ENCODE data around the gene SH3YL1.

SH3YL1 gene, protein sequence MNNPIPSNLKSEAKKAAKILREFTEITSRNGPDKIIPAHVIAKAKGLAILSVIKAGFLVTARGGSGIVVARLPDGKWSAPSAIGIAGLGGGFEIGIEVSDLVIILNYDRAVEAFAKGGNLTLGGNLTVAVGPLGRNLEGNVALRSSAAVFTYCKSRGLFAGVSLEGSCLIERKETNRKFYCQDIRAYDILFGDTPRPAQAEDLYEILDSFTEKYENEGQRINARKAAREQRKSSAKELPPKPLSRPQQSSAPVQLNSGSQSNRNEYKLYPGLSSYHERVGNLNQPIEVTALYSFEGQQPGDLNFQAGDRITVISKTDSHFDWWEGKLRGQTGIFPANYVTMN

DNA sequence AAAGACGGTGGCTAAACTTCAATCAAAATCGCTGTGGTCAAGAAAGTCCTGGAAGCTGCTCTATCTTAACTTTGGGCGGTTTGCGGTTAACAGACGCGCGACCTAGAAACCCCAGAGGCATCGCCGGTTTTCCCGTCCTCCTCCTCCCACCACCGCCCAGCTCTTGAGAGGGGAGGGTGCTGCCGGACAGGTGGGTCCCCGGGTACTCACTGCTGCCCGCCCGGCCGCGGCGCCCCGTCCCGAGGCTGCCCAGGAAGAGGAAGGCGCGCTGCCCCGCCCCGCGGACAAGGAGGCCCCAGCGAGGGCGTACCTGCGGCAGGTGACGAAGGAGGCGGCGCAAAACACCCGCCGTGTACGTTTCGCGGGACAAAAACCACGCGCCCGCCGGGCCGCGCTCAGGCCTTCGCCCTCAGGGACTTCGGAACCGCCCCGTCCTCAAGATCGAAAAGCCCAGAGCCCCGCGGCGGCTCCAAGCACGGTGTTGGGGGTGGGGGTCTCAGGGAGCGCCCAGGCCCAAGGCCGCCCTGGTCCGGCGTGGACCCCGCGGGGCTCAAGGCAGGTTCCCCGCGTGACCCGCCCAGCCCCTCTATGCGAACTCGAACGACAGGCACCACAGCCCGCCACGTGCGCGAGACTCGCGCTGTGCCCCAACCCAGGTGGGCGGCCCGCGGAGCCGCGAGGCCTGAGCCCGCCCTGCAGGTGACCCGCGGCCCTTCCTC lies at the start of gene SH3YL1:
Gene SH3YL1, minus strand, starts transcription at position 259 of the 719 bp plus-strand sequence. Its CDS starts 48 bp downstream, at position 211.
- DNase-seq, result no peak

DNA sequence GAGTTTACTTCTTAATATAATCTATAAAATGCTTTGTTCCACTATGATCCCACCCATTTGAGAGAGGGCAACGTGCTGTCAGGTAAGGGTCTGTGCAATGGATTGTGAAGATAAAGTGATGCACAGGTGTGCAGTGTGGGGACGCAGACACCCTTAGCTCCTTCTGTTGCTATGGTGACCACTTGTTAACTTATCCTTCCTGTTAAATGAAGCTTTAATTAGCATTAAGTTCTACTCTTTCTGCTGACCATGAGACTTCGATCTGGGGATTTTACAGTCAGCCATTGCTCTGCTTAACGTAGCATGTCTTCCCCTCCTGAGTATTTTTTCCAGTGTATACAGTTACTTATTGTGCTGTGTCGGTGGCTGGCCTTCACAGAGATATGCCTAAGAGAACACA lies 47.2 kb upstream of the SH3YL1 start:
- no peak for DNase-seq

DNA sequence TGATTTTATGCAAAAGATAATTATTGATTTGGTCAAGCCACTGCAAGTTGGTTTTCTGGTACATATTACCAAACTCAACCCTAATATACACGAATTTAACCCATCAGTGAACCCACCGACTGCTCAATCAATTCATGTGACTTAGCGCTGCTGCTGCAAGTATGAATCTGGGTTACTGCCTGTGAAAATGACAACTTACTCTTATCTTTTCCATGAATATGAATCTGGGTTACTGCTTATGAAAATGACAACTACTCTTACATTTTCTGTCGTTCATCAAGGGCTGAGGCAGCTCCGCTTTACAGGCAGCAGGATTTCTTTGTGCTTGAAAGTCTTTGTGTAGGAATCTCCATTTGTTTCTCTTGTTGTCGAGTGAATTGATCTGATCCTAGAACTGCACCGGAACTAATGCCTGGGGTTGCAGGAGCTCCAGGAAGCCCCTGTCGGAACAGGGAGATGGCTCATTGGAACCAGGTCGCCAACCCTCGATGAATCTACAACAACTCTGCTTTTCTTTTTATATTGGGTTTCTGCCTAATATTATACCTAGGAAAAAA lies 46.2 kb upstream of the SH3YL1 start:
- DNase-seq, result no peak

DNA sequence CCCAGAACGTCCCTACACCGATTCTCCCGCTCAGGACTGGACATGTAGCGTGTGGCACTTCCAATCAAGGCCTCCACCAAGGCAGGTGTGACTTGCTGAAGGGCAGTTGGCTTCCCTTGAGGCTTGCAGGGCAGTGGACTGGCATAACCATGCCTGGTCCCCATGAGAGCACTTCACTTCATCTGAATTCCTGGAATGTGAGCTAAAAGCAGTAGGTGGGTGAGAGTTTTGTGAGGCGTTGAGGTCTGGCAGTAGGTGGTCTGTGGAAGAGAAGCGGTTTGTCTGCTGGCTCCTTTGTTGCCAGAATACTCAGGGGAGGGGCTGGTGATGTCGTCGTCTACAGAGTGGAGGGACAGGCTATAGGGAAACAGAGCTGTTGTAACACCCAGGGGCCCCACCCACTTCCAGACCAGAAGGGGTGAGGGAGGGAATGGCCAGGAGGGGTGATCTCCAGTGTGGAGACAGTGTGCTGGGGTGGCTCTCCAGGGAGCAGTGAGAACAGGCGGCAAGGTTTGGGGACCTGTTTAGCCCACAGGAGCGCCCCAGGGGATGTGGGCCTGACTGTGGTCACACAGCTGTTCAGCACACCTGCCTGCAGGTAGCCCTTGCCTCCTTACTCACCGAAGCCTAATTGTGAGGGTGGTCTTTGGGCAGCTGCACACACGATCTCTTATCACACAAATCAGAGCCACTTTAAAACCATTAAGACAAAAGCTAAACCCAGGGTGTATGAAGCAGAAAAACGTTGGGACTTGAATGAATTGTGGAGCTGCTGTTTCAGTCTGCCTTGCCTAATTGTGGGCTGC lies 45.5 kb upstream of the SH3YL1 start:
- no peak for DNase-seq

DNA sequence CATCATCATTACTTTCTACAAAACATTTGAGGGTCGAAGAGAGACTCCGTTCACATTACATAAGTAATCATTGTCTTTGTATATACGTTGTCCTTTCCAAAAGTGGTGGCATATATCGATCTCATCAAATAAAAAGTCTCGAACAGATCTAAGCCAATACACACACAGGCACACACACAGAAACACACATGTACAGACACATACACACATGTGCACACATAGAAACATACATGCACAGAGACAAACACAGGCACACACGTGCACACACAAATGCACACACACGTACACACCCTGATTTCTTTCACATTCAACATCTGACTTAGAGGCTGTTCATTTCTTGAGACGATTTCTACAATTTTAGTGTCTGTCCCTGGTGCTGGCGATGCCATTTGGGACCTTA lies 41.5 kb upstream of the SH3YL1 start:
- no peak for DNase-seq

DNA sequence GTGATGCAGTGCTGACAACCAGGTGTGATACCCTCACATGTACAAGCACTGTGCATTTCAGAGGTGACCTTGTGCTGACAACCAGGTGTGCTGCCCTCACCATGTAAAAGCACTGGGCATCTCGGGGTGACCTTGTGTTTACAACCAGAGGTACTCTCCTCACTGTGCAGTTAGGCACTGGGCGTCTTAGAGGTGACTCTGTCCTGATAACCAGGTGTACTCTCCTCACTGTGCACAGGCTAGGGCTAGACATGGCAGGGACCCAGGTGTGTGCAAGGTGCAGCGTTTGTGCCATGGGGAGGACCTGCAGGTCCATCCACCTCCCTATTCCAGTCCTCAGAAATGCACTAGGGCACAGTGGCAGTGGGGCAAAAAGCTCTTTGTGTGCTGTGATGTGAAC lies 32.5 kb upstream of the SH3YL1 start:
- no peak for DNase-seq

DNA sequence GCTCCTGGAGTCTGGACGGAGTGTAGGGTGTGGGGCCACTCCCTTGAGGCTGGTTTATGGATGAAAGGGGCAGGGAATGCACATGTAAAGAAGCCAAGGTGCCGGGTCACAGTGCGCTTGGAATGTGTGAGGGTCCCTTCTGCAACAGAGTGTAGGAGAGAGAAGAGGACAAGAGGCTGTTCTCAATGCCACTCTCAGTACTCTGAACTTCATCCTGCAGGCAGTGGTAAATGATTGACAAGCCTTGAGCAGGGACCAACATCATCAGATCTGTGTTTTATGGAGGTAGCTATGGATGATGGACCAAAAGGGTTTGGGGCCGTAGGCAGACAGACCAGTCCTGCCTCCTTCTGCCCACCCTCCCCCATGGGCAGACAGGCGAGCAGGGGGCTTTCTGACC lies 31.3 kb upstream of the SH3YL1 start:
- no peak for DNase-seq

DNA sequence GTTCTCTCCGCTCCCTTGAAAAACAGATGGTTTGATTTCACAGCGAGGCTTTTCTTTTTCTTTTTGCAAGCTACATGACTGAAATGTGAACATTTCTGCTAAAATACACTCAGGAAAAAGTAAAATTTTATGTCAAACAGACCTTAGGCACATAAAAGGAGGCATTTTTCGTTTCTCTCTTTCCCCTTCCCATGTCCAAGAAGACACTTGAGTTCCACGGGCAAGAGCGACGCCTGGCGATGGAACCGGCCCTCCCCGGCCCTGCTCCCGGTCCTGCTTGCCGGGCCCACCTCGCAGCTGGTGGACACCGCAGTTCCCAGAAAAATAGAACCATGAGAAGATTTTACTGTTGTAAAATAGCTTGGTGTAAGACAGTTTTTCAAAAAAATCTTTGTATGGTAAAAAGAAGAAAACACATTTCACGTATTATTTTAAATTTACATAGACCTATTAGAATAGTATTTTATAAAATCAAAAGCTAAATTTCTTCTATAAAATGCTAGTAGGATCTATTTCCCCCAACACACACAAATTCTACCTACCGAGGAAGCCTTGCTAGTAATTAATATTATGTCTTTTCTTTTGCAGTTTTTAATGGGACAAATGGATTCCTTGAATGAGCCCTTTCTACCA lies 26.4 kb upstream of the SH3YL1 start:
- peak; percentile 22 to 45 for DNase-seq

DNA sequence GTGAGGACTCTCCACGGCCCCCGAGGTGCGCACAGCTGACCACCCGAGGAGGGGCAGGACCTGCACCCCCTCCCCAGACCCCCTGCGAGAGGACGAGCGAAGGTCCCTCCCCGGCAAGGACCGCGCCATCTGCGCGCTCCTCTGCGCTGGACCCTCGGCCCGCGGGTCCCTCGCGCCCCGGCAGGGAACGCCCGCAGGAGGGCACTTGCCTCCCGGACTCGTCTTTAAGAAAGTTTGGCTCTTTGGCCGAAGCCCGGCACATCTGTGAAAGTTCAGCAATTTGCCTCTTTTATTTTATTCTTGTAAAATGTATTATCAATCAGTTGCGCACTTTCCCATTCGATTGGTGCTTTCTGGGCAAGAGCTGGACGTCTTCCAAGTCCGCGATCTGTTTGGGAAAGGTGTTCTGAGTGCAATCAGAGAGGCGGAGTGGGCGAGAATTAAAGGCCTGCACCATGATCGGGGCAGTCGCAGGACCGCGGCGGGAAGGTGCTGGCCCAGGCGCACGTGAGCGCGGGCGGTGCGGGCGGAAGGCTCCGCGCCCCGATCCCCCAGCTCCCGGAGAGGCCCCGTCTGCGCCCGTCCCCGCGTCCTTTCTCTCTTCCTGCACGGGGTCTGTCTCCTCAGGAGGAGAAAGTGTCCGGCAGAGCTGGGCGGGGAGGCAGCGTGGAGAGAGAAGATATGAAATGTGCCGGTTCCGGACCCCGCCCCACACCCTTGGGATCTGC lies 25.7 kb upstream of the SH3YL1 start:
- DNase-seq, result no peak

DNA sequence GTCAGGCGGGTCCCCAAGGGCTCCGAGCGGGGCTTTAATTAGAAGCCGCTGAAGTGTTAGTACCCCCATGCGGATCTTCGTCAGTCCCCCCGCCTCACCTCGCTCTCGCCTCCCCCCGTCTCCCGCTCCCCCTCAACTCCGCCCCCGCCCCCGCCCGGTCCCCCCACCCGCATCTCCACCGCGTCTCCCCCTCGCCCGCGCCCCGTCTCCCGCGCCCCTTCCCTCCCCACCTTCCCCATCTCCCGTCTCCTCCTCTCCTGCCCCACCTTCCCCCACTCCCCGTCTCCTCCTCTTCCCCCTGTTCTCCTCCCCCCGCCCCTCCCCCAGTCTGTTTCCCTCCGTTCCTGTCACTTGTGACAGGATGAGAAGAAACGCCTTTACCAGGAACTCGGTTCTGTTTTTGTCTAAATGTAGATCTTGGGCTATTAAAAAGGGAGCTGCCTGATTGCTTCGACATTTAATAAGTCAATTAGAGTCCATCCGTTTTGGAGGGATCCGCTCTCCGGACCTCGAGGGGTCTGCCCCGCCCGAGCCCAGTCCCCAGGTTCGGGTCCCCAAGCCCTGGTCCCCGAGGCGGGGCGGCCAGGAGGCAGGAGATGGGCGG lies 25.0 kb upstream of the SH3YL1 start:
- DNase-seq, result peak in 1 of 2 experiments; percentile 2

DNA sequence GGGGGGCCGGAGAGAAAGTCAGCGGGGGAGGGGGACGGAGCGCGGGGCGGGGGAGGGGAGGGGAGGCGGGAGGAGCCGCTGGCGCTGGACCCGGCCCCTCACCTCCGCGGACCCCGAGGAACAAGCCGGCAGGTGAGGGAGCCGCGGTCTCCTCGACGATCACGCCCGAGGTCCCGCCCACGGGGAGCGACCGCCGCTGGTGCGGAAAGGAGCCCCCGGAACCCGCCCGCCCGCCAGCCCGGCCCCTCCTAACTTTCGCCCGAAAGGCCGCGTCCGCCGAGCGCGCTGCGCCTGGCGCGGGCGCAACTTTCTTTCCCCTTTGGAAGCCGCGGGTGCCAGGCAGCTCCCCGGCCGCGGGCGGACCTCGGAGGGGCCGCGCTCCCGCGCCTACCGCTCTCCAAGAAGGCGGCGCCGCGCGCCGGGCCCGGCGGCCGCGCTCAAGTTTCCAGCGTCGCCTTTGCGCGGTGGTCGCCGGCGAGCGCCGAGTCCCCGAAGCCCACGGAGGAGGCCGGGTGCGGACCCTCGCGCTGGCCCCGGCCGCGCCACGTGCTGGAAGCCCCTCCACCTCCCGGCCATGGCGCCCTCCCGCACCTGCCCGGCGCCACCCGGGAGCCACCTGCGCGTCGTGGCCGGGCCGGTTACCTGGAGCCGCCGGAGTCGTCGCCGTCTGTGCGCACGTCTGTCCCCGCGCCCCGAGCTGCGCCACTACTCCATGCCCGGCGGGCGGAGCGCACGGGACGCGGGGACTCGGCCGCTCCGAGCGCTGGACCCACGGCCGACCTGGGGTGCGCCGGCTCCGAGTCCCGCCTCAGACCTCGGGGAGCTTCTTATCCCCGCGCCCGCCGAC lies 24.3 kb upstream of the SH3YL1 start, which contains the start of gene ALKAL2:
Gene ALKAL2, minus strand, starts transcription at position 181 of the 847 bp plus-strand sequence. CDS start 256 bp downstream, outside the sequence.
- no peak for DNase-seq

DNA sequence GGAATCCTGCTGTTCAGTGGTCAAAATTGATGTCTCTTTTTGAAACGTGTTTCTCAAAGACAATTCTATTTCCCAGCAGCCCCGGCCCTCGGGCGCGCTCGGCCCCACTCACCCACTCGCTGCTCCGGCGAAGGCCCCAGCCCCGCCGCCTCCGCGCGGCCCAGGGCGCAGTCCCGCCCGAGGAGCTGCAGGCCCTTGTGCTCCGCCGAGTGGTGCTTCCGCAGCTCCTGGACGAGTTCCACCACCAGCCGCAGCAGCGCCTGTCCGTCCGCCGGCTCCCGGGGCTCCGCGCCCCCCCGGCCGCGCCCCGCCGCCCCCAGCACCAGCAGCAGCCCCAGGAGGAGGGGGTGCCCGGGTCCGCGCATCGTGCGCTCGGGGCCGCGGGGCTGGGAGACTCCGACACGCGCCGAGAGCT lies 23.6 kb upstream of the SH3YL1 start:
- peak; percentile 14 to 22 for DNase-seq

DNA sequence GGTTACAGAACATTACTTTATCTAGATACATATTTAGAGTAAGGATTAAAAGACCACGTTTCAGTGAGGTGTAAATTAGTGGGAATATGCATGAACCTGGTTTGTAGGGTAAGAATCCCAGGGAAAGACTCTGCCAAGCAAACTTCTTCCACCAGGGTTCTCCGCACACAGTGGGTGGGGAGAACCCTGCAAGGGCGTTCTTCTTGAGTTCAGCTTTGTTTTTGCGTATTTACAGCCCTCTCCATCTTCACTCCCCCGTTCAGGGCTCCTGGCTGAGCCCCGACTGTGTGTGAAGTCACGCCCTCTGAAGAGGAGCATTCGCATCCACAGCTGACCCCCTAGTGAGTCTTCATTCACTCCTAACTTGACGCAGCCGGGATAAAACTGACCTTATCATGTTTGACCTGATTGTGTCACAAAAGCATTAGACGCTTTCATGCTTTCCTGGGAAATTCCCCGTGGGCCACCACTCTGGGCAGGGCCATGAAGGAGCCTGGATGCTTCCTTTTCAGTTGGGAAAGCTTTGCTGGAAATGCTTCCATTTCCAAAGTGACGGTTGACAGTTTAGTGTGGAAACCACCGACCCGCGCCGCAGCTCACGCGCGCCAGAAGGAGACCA lies 23.1 kb upstream of the SH3YL1 start:
- DNase-seq, result no peak

DNA sequence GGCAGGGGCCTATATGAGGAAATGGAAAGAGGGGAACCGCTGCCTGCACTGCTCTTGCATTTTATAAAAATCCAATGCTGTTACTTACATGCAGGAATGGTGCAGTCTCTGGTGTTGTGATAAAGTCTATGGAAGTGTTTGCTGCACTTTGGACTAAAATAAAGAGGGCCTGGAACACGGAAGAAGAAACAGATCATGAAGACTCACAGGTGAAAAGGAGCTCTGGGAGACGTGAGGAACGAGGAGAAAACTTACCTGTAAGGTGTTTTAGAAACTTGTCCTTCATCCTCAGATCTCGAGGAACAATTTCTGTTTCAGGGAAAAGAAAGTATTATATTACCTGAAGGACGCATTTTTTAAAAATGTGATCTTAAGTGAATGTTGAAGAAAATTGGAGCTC lies 22.2 kb upstream of the SH3YL1 start:
- no peak for DNase-seq

DNA sequence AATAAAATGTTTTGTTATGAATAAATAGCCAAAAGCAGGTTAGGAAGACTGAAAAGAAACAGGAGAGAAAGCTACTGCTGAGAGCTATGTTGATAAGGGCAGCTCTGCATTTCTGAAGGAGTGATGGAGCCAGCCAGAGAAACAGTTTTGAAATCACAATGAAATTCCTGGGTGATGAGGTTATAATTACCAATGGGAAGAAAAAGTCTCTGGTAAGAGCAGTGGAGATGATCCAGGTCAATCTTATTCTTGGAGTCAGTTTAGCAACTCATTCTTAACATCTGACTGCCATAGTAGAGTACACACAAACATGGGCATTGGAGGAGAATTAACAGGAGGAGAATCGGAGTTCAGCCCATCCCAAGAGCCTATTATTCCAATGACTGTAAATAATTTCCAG lies 21.7 kb upstream of the SH3YL1 start:
- DNase-seq, result no peak

DNA sequence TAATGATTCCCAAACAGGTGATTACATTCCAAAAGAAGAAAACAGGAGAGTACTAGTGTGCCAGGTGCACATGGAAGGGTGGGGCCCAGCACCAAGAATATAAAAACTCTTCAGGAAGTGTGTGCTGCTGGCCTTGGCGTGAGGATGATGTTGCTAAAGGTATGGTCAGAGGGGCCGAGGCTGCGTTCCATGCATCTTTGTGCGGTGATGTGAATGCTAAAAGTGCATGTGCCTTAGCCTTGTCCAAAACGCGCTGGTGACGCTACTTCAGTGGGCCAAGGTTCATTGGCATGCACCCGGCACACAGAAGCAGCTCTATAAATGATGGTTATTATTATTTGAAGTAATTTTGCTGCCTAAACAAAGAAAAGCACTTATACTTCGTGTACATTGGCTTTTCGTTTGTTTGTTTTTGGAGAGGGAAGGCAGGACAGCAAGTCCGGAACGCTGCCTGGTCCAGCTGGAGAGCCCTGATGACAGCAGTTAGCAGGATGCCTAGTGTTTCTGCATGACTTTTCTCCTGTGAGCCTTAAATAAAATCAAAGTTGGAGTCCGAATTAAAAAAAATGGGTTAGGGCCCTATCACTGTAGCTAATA lies 21.2 kb upstream of the SH3YL1 start:
- DNase-seq, result no peak

DNA sequence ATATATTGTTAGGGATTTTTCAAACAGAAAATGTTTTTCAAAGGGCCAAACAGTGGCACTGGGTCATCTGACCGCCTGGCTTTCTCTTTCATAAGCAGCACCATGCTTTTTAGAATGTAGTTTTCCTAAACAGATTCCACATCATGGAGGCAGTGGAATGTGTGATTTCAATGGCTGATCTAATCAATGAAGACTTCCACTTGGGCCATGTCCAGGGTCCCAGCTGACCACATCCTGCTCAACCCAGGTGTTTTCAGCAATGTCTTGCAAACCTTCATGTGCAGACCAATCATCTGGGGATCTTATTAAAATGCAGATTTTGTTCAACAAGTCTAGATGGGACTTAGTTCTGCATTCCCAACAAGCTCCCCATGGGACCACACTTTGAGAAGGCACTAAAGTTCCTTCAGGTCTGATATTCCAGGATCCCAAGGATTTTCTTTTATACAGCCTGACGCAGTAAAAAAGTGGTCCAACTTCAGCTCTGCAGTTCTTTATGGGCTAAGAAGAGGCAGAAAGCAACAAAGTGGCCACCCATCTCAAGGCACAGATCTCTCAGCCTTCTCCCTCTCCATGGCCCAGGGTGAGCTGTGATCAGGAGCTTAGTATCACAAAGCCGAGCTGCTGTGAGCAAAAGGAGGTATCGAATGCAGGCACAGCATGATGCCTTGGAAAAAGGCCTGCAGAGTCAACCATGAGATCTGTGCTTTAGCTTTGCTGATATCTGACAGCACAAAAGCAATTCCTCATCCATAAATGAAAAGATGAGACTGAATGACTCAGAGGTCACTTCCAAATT lies 20.4 kb upstream of the SH3YL1 start:
- no peak for DNase-seq

DNA sequence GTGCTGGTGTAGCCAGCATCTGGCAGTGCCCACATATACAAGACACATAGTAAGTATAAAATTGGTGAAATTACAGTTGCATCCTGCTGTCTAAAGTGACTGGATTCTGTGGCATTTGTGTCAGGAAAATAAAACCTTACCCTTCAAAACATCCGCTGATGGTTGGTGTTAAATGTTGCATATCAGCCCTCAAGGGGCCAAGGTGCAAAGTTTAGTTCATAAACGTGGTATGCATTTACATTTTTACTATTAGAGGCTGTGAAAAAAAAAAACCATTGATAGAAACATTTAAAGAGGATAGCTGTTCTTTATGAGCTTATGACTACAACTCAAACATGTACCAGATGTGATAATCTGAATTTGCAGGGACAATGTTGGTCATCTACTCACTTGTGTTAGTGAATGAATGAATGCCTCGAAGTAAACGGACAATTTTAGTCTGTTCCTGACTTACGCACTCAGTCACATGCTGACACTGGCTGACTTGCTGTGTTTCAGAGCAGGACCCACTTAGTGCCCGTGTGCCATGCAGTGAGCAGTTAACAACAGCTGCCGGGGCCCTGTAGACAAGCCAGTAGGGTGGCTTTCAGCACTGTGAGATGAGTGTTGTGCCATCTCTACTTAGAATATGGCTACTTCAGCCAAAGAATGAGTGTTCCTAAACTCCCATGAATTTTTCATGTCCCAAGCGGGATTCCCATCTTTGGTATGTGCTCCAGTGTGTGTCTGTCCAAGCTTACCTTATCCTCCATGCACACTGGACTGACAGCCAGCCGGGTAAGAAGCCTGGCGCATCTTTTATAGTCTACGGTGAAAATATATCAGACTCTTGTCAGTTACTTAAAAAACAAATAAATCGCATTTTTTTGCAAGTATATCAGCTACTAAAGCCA lies 18.8 kb upstream of the SH3YL1 start:
- DNase-seq, result no peak

Data from Kasumi-1 (cell line).